ENCODE measurements around the gene CNTNAP1. TPM values are rescaled to one million over a fixed set of nuclear protein-coding genes. Genes with fewer than 3 reads are reported as not detected.

The CNTNAP1 gene
- total RNA-seq, 1 donor from 2014 or later, result 10.5 TPM

GRCh38 chr17:42708588-42708987 lies 26.3 kb downstream of the CNTNAP1 start:
- no peak overlapping the region for H3K4me3 ChIP-seq
- H3K4me1 ChIP-seq, result no peaks in the 10 kb centered on the region
- no peak for DNase-seq (ENCODE audit: low spot score in 2 of 2)
- no peak for TF ChIP-seq CTCF (IDR thresholded peaks at IDR 0.05)
- no peaks in the 10 kb centered on the region for H3K9me3 ChIP-seq
- H3K27ac ChIP-seq, result no peak overlapping the region
- intact Hi-C loops (cut with DNase I), result no loop called here
- H3K27me3 ChIP-seq, result no peaks in the 10 kb centered on the region
- peaks cover 98% of the 10 kb centered on the region in 2 donors for H3K36me3 ChIP-seq

GRCh38 chr17:42709561-42709960 lies 27.2 kb downstream of the CNTNAP1 start:
- Histone ChIP-seq H3K9me3 (no peaks in the 10 kb centered on the region), H3K4me1 (no peaks in the 10 kb centered on the region), H3K36me3 (peaks cover 94 to 98% of the 10 kb centered on the region in 2 donors), H3K27me3 (no peaks in the 10 kb centered on the region), H3K4me3 (no peak overlapping the region), H3K27ac (no peak overlapping the region)
- DNase-seq (ENCODE audit: low spot score in 2 of 2), result no peak
- intact Hi-C loops (cut with DNase I), result no loop called here
- no peak for TF ChIP-seq CTCF (IDR thresholded peaks at IDR 0.05)

GRCh38 chr17:42720996-42721583 lies 38.8 kb downstream of the CNTNAP1 start:
- no peak for DNase-seq (ENCODE audit: low spot score in 2 of 2)
- H3K36me3 ChIP-seq, result peaks cover 89 to 95% of the 10 kb centered on the region in 2 donors

GRCh38 chr17:42723636-42724035 lies 41.3 kb downstream of the CNTNAP1 start:
- no peak for TF ChIP-seq CTCF (IDR thresholded peaks at IDR 0.05)
- no peak for DNase-seq (ENCODE audit: low spot score in 2 of 2)
- intact Hi-C loops (cut with DNase I), result loop anchor here (5.0 kb wide), 1 partner anchor 99 kb away; the partner anchor contains the start of gene BECN1
- no peaks in the 10 kb centered on the region for H3K9me3 ChIP-seq
- peaks cover 91 to 95% of the 10 kb centered on the region in 2 donors for H3K36me3 ChIP-seq
- no peaks in the 10 kb centered on the region for H3K4me1 ChIP-seq
- H3K27ac ChIP-seq, result no peak overlapping the region
- H3K27me3 ChIP-seq, result no peaks in the 10 kb centered on the region
- no peak overlapping the region for H3K4me3 ChIP-seq

More at GRCh38 chr17:42720996-42721583, 38.8 kb downstream of the CNTNAP1 start:
- Histone ChIP-seq H3K9me3 (no peaks in the 10 kb centered on the region), H3K27ac (no peak overlapping the region), H3K27me3 (no peaks in the 10 kb centered on the region), H3K4me1 (no peaks in the 10 kb centered on the region), H3K4me3 (no peak overlapping the region)
- peak; percentile 65 to 73 (median 67) for TF ChIP-seq CTCF (IDR thresholded peaks at IDR 0.05)
- intact Hi-C loops (cut with DNase I), result loop anchor here (1.0 to 5.0 kb wide), 4 partner anchors 42 to 218 kb away; partner anchors contain the start of genes BECN1 and VPS25

GRCh38 chr17:42725143-42725542 lies 42.8 kb downstream of the CNTNAP1 start:
- H3K4me3 ChIP-seq, result no peak overlapping the region
- no peak for TF ChIP-seq CTCF (IDR thresholded peaks at IDR 0.05)
- no peaks in the 10 kb centered on the region for H3K27me3 ChIP-seq
- no peak overlapping the region for H3K27ac ChIP-seq
- DNase-seq (ENCODE audit: low spot score in 2 of 2), result no peak
- H3K36me3 ChIP-seq, result peaks cover 91 to 95% of the 10 kb centered on the region in 2 donors
- H3K9me3 ChIP-seq, result no peaks in the 10 kb centered on the region
- intact Hi-C loops (cut with DNase I), result no loop called here
- H3K4me1 ChIP-seq, result no peaks in the 10 kb centered on the region
